Measurements from ENCODE around the gene MXD4.
A peak's percentile ranks its signal among the peaks of the same experiment; 100 is the strongest.

MXD4 gene

DNA sequence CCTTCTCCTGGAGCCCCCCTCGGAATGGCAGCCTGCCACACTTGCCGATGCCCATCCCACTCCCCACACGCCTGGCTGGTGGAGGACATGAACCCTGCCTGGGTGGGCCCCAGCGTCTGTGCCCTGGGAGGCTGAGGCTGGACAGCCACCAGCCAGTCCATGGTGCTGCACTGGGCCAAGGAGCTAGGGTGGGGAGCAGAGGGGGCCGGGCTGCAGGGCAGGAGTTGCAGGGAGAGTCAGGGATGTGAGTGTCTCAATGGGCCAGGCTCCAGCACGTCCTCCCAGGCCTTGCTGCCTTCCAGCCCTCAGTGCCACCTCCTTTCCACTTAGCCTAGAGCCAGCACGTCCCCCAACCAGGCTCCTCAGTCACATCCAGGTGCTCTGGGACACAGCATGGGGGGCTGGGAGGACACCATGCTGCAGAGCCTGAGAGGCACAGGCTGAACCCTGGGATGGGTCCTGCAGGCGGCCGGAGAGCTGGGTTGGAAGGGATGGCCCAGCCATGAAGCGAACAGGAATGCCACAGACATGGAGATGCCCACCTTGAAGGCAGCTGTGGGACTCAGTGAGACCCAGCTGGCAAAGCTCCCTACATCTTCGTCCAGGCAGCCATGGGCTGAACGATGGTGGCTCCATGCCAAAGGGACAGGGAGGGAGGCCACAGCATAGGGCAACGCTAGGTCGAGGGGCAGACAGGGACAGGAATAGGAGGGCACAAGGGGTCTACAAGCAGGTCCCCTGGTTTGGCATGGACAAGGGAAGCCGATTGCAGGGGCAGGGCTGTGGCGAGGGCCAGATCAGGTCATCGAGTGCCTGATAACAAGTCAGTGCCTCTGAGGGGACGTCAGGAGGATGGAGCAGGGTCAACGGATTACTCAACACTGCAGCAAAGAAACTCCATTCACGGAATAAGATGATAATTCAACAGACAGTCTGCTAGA, 30.1 kb upstream of the MXD4 start:
- no peak for DNase-seq (ENCODE audit: low read depth in 2 of 2)

DNA sequence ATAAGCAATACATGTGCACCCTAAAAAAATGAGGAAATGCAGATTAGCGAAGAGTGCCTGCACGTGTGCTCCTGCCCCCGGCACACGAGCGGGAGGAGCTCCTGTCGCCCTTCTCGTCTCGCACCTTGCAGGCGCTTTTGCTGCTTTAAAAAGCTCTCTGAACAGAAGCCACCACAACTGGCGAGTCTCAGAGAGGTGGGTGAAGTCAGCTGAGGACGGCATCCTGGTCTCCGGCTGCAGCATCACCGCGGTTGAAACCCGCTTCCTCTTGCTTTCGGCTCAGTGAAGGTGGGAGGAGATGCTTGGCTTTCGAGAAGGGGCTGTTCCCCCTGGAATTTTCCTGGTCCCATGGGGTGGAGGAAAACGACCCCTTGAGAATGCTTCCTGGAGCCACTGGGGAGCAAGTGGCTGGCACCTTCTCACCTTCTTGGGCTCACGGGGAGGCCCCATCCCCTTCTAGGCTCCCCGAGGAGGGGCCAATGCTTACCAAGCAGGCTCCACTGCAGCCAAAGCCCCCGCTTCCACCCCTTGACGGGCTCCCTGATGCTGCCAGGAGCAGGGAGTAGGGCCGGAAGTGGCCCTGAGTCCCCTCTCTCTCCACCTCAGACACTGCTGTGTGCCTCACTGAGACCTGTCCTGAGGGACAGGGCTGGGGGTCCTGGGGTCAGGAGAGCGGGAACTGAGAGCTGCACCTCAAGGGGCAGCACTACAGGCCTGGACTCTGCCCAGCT, 29.2 kb upstream of the MXD4 start:
- DNase-seq (ENCODE audit: low read depth in 2 of 2) = peak; percentile 47 to 67

- no peak for DNase-seq (ENCODE audit: low read depth in 2 of 2)
Observed at GRCh38 chr4:2290488-2290887, 28.6 kb upstream of the MXD4 start.

DNA sequence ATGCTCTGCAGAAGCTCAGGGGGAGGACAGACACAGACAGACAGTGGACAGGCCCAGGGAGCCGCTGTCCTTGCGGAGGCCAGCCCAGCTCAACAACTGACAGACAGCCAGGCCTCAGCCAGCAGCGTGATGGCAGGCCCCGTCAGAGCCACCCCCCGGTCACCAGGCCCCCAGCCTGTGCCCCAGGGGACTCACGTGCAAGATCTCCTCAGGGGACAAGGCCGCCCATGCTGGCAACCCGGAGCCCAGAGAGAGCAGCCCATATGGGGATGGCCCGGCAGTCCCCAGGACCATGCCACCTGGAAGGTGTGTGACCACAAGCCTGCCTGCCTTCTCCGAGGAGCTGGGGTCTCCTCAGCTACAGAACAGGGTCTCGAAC, 28.0 kb upstream of the MXD4 start:
- DNase-seq (ENCODE audit: low read depth in 2 of 2) = no peak

DNA sequence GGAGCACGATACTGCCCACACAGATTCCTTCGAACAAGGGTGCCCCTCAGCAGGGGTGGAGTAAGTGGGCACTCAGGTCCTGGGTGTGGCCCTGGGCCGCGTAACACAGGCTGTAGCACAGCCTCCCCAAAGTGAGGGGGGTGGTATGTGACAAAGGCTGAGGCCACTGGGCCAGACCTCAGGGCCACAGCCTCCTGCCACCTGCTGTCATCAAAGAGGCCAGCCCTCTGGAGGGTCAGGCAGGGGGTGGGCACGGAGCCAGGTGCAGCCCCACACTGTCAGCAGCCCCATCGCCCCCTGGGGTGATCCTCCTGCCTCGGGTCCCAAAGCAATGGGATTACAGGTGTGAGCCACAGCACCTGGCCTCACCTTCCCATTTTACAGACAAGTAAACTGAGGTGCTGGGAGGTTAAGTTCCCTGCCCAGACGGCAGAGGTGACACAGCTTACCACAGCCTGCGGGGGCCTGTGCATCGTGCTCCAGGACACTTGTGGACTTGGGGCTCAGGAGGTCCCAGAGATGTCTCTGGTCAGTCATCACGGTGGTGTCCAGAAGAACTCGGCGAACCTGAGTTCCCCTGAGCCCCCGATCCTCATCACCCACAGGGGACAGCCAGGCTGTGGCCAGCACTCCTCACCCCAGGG, 27.5 kb upstream of the MXD4 start:
- DNase-seq (ENCODE audit: low read depth in 2 of 2) = no peak

DNA sequence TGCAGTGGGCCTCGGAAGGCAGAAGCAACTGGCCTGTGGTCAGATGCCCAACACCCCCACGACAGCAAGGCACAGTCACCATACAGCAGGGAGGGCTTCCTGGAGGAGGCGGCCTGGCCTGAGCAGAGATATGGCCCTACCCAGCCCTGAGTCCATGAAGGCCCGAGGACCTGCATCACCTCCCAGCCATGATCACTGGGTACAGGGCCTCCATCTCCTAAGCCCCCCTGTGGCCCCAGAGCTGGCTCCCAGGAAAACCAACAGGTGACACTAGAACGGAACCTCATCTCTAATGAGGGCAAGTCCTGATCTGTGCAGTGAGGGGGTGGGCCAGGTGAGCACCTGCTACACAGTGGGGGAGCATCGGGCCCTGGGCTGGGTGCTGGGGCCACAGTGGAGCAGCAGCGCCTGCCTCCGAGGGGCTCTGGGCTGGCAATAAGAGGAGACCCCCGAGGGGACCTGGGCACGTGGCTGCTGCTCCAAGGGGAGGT, 26.2 kb upstream of the MXD4 start:
- no peak for DNase-seq (ENCODE audit: low read depth in 2 of 2)

DNA sequence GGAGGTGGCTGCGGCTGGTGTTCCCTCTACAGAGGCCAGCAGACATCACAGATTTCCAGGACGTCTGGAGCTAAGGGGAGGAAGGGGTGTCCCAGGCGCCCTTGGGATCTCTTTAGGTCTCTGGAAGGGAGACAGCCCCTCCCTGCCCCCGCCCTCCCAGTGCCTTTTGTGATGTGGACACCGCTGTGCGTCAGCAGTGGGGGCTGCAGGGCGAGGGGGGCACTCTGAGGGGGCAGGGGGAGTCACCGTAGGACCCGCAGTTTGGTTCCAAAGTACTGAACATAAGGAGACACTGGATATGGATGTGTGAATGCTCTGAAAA, 25.6 kb upstream of the MXD4 start:
- no peak for DNase-seq (ENCODE audit: low read depth in 2 of 2)

DNA sequence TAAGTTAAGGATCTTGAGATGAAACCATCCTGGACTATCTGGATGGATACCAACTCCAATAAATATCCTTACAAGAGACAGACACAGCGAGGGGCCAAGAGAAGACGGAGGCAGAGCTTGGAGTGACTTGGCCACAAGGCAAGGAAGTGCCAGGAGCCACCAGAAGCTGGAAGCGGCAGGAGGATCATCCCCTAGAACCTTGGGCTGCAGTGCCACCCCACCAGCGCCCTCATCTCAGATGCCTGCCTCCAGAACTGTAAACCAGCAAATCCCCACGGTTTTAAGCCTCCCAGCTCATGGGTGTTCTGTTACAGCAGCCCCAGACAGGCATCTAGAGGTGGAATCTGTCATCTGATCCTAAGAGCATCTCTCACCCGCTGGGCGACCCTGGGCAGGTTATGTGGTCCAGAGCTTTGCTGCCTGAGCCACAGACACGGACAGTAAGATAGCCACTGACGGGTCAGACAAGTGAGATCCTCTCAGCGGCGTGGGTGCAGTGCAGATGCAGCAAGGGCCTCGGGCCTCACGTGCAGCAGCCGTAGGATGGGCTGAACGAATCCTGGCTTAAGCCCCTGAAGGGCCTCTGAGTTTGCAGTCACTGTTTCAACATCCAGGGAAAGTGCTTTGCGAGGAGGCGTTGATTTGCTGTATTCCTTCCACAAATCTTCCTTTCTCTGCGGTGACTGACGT, 25.1 kb upstream of the MXD4 start:
- no peak for DNase-seq (ENCODE audit: low read depth in 2 of 2)

- no peak for DNase-seq (ENCODE audit: low read depth in 2 of 2)
Observed at GRCh38 chr4:2285613-2286381, 23.9 kb upstream of the MXD4 start.

- DNase-seq (ENCODE audit: low read depth in 2 of 2) = no peak
Observed at GRCh38 chr4:2284934-2285612, 23.2 kb upstream of the MXD4 start.

DNA sequence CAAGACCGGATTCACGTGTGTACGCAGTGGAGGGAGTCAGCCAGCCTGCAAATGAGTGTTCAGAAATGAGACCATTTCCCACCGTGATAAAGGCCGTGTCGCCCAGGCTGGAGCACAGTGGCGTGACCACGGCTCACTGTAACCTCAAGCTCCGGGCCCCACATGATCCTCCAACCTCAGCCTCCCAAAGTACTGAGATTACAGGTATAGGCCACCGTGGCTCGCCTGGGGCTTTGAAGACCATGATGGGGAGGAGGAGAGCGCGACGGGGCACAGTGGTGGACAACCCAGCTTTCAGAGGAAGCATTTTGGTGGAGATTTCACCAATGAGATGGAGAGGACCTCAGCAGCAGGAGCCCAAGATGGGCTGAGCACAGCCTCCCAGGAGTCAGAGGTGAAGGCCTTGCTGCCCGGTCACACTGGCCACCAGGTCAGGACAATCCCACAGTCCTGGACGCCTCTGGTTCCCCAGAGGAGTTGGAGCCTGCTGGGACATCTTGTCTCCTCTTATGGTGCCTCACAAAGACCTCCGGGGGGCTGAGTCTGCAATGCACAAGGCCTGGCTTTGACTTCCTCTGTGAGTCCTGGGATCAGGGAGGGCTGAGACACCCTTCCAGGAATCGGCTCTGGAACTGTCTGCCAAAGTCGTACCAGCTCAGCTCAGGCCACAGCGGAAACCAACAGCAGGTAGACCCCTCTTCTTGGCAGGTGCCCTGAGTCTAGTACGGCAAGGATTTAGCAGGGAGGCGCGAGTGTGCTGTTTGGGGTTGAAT, 22.4 kb upstream of the MXD4 start:
- no peak for DNase-seq (ENCODE audit: low read depth in 2 of 2)

GRCh38 chr4:2283199-2283711, 21.3 kb upstream of the MXD4 start:
- no peak for DNase-seq (ENCODE audit: low read depth in 2 of 2)

- peak; percentile 57 to 65 for DNase-seq (ENCODE audit: low read depth in 2 of 2)
Observed at GRCh38 chr4:2281575-2282343, 19.9 kb upstream of the MXD4 start.

DNA sequence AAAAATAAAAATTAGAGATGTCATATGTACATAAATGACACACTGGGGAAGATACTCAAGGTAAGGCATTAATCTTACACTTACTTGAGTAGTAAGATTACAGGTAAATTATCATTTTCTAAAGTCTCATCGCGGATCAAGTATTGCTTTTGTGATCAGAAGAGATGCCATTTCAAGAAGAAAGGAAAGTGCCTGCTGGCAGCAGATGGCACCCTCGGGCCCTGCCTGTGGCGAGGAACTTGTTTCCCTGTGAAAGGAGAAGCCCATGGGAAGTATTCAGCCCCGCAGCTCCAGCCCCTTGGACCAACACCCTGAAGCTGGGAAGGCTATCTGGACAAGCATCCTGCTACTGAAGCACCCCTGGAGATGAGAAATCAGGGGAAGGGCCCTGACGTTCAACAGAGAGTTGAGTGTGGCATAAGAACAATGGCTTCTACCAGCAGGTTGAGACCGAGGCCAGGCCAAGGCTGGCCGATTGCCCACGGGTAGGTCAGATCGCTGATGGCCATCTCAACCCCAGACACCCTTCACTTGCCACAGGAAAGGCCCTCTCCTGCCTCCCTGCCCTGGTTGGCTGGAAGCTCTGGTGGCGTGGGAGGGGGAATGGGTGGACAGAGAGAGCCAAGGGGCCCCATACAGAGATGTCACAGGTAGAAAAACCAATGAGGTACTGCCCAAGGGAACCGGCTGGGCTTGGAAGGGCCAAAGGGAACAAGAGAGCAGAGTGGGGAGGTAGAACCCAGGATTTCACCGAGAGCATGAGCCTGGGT, 18.8 kb upstream of the MXD4 start:
- no peak for DNase-seq (ENCODE audit: low read depth in 2 of 2)

DNA sequence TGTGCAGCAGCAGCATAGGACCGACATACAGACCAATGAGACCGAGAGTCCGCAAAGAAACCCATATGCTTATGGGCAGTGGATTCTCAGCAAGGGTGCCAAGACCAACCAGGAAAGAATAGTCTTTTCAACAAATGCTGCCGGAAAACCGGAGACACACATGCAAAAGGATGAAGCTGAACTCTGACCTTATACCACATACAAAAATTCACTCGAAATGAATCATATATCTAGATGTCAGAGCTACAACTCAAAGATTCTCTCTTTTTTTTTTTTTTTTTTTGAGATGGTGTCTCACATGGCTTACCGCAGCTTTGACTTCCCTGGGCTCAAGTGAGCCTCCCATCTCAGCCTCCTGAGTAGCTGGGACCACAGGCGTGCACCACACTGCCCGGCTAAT, 16.0 kb upstream of the MXD4 start:
- DNase-seq (ENCODE audit: low read depth in 2 of 2) = no peak

DNA sequence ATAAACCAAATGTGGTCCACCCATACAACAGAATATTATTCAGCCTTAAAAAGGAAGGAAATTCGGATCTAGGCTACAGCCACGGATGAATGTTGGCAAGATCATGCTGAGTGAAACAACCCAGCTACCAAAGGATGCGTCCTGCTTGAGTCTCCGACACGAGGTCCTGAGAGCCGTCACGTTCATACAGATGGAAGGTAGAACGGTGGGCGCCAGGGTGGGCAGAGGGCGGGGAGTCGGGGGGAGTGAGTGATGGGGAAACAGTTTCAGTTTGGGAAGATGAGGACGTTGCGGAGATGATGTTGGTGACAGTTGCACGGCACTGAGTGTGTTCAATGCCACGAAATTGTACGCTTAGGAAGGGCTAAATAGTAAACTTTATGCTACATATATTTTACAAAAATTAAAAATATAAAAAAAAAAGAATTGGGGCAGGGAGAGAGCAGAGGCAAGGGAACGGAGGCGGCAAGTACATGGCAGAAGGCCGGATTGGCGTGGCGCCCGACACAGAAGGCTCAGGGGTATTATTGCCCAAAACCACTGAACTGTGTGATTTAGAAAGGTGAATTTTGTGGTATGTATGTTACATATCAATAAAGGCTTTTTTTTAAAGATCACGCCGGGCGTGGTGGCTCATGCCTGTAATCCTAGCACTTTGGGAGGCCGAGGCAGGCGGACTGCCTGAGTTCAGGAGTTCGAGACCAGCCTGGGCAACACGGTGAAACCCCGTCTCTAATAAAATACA, 14.8 kb upstream of the MXD4 start:
- DNase-seq (ENCODE audit: low read depth in 2 of 2) = no peak

- no peak for DNase-seq (ENCODE audit: low read depth in 2 of 2)
Observed at GRCh38 chr4:2275546-2276251, 13.8 kb upstream of the MXD4 start.
